HG03442 (cell line): Measurements from ENCODE around the gene TENM4.

Experiments
- ATAC-seq: cut with Tn5 transposase; IDR thresholded peaks from one replicate; pipeline ENCODE4 v1.9.1; 2021; ENCODE audit warnings: mild to moderate bottlenecking, moderate library complexity; ENCODE audit not compliant: unreplicated experiment

The TENM4 gene

GRCh38 chr11:79261684-79262083 is 179.1 kb downstream of the TENM4 start:
- no peak for ATAC-seq

- ATAC-seq, result no peak
Observed at GRCh38 chr11:79259800-79260199, 181.0 kb downstream of the TENM4 start.

GRCh38 chr11:79258576-79258975 is 182.3 kb downstream of the TENM4 start:
- ATAC-seq, result no peak

GRCh38 chr11:79255965-79256364 is 184.9 kb downstream of the TENM4 start:
- ATAC-seq, result no peak

GRCh38 chr11:79253280-79253679 is 187.6 kb downstream of the TENM4 start:
- ATAC-seq, result no peak

- no peak for ATAC-seq
Observed at GRCh38 chr11:79249295-79249993, 191.4 kb downstream of the TENM4 start.

GRCh38 chr11:79244798-79245197 is 196.0 kb downstream of the TENM4 start:
- ATAC-seq, result no peak

GRCh38 chr11:79244241-79244772 is 196.5 kb downstream of the TENM4 start:
- no peak for ATAC-seq

- no peak for ATAC-seq
Observed at GRCh38 chr11:79243422-79244210, 197.2 kb downstream of the TENM4 start.

GRCh38 chr11:79242616-79243015 is 198.2 kb downstream of the TENM4 start:
- ATAC-seq, result no peak

- no peak for ATAC-seq
Observed at GRCh38 chr11:79241852-79242241, 199.0 kb downstream of the TENM4 start.

GRCh38 chr11:79241205-79241851 is 199.5 kb downstream of the TENM4 start:
- ATAC-seq, result no peak

GRCh38 chr11:79237703-79238102 is 203.1 kb downstream of the TENM4 start:
- no peak for ATAC-seq

GRCh38 chr11:79237091-79237490 is 203.7 kb downstream of the TENM4 start:
- ATAC-seq, result no peak

- no peak for ATAC-seq
Observed at GRCh38 chr11:79236541-79236971, 204.3 kb downstream of the TENM4 start.

- ATAC-seq, result no peak
Observed at GRCh38 chr11:79235696-79236095, 205.1 kb downstream of the TENM4 start.

- ATAC-seq, result no peak
Observed at GRCh38 chr11:79232346-79232745, 208.5 kb downstream of the TENM4 start.

GRCh38 chr11:79229047-79229446 is 211.8 kb downstream of the TENM4 start:
- no peak for ATAC-seq

GRCh38 chr11:79227767-79228755 is 212.8 kb downstream of the TENM4 start:
- ATAC-seq, result no peak

GRCh38 chr11:79227308-79227707 is 213.5 kb downstream of the TENM4 start:
- no peak for ATAC-seq
